ENCODE data around the gene MT2A. TPM values are rescaled to one million over a fixed set of nuclear protein-coding genes. Genes with fewer than 3 reads are reported as not detected.

The MT2A gene
- total and polyA plus RNA-seq, 2 donors (not counting 1 experiment from before 2014, with no cell fraction given) = 3.1 to 14.4 TPM

DNA sequence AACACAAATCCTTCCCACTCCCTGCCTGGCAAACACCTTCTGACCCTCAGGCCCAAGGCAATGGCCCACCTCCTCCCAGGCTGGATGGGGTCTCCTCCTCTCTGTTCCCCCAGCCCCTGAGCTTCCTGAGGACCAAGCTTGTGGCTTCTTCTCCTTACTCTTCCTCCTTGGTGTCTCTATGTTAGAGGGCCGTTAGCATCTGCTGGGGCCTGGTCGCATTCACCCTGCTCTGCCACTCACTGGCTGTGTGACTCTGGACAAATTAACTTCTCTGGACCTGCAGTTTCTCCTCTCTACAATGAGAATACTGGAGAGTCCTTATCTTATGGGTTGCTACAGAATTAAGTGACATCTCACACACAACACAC lies 725 bp upstream of the MT2A start:
- Histone ChIP-seq H2AFZ (ENCODE audit: insufficient read depth, low read depth, low read length, poor library complexity, severe bottlenecking) (peak overlapping the region; percentile 77), H3K4me2 (replicated peaks; ENCODE audit: low read depth, low read length, poor library complexity, severe bottlenecking) (peak overlapping the region; percentile 86), H3K4me1 (ENCODE audit: control insufficient read depth in 2 of 2, insufficient read depth in 2 of 2, low read length in 2 of 2) (peaks cover 21 to 41% of the 10 kb centered on the region in 2 donors), H3K79me2 (ENCODE audit: control insufficient read depth, insufficient read depth, low read length) (no peaks in the 10 kb centered on the region), H3K36me3 (replicated peaks in 1 of 2; ENCODE audit: control extremely low read depth in 1 of 2, control insufficient read depth in 1 of 2, extremely low read depth in 1 of 2, insufficient read depth in 2 of 2, low read length in 1 of 2) (no peaks in the 10 kb centered on the region), H3K27me3 (replicated peaks in 1 of 4; ENCODE audit: control extremely low read depth in 1 of 4, control insufficient read depth in 3 of 4, insufficient read depth in 4 of 4, low read length in 3 of 4) (no peaks in the 10 kb centered on the region), H3K9me3 (ENCODE audit: control extremely low read depth in 1 of 3, control insufficient read depth in 2 of 3, insufficient read depth in 1 of 3, low read length in 2 of 3) (no peaks in the 10 kb centered on the region), H3K9ac (ENCODE audit: low read length) (peak overlapping the region; percentile 66), H4K20me1 (ENCODE audit: control insufficient read depth, insufficient read depth, low read length, poor library complexity, severe bottlenecking) (no peaks in the 10 kb centered on the region), H3K4me3 (ENCODE audit: control extremely low read depth in 1 of 5, extremely low read depth in 1 of 5, insufficient read depth in 1 of 5, low read depth in 2 of 5, low read length in 4 of 5) (peak overlapping the region in 3 of 5 experiments; percentile 62 to 73 (median 73)), H3K27ac (ENCODE audit: low read length in 2 of 2) (no peak overlapping the region)
- Mint-ChIP-seq H3K4me1 (peaks cover 37% of the 10 kb centered on the region), H3K27ac (peak overlapping the region; percentile 63), H3K4me3 (peak overlapping the region; percentile 97), H3K27me3 (peaks cover 4% of the 10 kb centered on the region), H3K9me3 (ENCODE audit: insufficient read depth) (no peaks in the 10 kb centered on the region)
- intact Hi-C loops (cut with micrococcal nuclease) = loop anchor here (1.0 to 10.0 kb wide), 10 partner anchors 23 to 637 kb away; partner anchors contain the start of genes ARL2BP, MT1F and MT1X
- DNase-seq (no peak), ATAC-seq (ENCODE audit: low read depth) (no peak)
- no peak for TF ChIP-seq EZH2 (IDR thresholded peaks at IDR 0.05; ENCODE audit: borderline replicate concordance, insufficient read depth, low read depth, low read length, poor library complexity, severe bottlenecking)
- CTCF ChIA-PET = no interaction called here
- WGBS (ENCODE audit: insufficient coverage) = no CpG with 5 or more reads among the region's 2 CpGs
- POLR2A ChIA-PET = interaction anchor here (1.0 kb wide), 1 partner anchor 121 kb away, joined by 4 read pairs; no protein-coding TSS in a partner anchor

DNA sequence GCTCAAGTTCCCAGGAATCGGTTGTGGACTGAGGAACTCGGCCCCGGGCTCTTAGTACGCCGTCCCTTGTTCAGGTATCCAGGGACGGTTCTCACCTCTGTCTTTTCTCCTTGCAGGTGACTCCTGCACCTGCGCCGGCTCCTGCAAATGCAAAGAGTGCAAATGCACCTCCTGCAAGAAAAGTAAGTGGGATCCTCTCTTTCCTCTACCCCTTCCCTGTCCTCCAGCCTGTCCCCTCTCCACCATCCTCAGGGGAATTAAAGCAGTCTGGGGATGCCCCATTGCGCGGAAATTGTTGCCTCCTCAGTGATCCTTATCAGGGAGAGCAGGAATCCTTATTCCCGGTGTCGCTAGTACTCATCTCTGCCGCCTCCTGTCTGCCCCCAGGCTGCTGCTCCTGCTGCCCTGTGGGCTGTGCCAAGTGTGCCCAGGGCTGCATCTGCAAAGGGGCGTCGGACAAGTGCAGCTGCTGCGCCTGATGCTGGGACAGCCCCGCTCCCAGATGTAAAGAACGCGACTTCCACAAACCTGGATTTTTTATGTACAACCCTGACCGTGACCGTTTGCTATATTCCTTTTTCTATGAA lies 585 bp downstream of the MT2A start:
- peak overlapping the region; percentile 88 for H3K27ac Mint-ChIP-seq
- Histone ChIP-seq H3K9me3 (ENCODE audit: control extremely low read depth in 1 of 3, control insufficient read depth in 2 of 3, insufficient read depth in 1 of 3, low read length in 2 of 3) (no peaks in the 10 kb centered on the region), H3K9ac (ENCODE audit: low read length) (peak overlapping the region; percentile 66), H3K4me2 (replicated peaks; ENCODE audit: low read depth, low read length, poor library complexity, severe bottlenecking) (peak overlapping the region; percentile 86), H3K36me3 (replicated peaks in 1 of 2; ENCODE audit: control extremely low read depth in 1 of 2, control insufficient read depth in 1 of 2, extremely low read depth in 1 of 2, insufficient read depth in 2 of 2, low read length in 1 of 2) (no peaks in the 10 kb centered on the region), H2AFZ (ENCODE audit: insufficient read depth, low read depth, low read length, poor library complexity, severe bottlenecking) (peak overlapping the region; percentile 77), H3K4me3 (ENCODE audit: control extremely low read depth in 1 of 5, extremely low read depth in 1 of 5, insufficient read depth in 1 of 5, low read depth in 2 of 5, low read length in 4 of 5) (peak overlapping the region; percentile 60 to 77 (median 73)), H3K27ac (ENCODE audit: low read length in 2 of 2) (peak overlapping the region in 1 of 2 donors; percentile 12), H4K20me1 (ENCODE audit: control insufficient read depth, insufficient read depth, low read length, poor library complexity, severe bottlenecking) (no peaks in the 10 kb centered on the region), H3K4me1 (ENCODE audit: control insufficient read depth in 2 of 2, insufficient read depth in 2 of 2, low read length in 2 of 2) (peaks cover 21 to 41% of the 10 kb centered on the region in 2 donors), H3K79me2 (ENCODE audit: control insufficient read depth, insufficient read depth, low read length) (no peaks in the 10 kb centered on the region), H3K27me3 (replicated peaks in 1 of 4; ENCODE audit: control extremely low read depth in 1 of 4, control insufficient read depth in 3 of 4, insufficient read depth in 4 of 4, low read length in 3 of 4) (no peaks in the 10 kb centered on the region)
- intact Hi-C loops (cut with micrococcal nuclease) = loop anchor here (1.0 to 10.0 kb wide), 12 partner anchors 22 to 636 kb away; partner anchors contain the start of genes ARL2BP, MT1F, MT1X and NUDT21
- H3K27me3 Mint-ChIP-seq = no peaks in the 10 kb centered on the region
- 0% methylated on average over 16 of the region's 21 CpGs for WGBS (ENCODE audit: insufficient coverage)
- peak overlapping the region; percentile 97 for H3K4me3 Mint-ChIP-seq
- TF ChIP-seq CTCF (IDR thresholded peaks at IDR 0.05) = no peak
- TF ChIP-seq EZH2 (IDR thresholded peaks at IDR 0.05; ENCODE audit: borderline replicate concordance, insufficient read depth, low read depth, low read length, poor library complexity, severe bottlenecking) = no peak
- CTCF ChIA-PET = interaction anchor here (1.0 to 2.2 kb wide), 6 partner anchors 9 to 291 kb away, joined by 3 to 18 read pairs (median 4); no protein-coding TSS in a partner anchor
- peaks cover 37% of the 10 kb centered on the region for H3K4me1 Mint-ChIP-seq
- ATAC-seq (ENCODE audit: low read depth) (no peak), DNase-seq (no peak)
- POLR2A ChIA-PET = interaction anchor here (1.3 kb wide), 1 partner anchor 34 kb away, joined by 3 read pairs; no protein-coding TSS in a partner anchor
- H3K9me3 Mint-ChIP-seq (ENCODE audit: insufficient read depth) = no peaks in the 10 kb centered on the region
